GM13976 (cell line): ENCODE measurements around the gene YY1.

Experiments used
- DNase-seq: peaks from one replicate; pipeline ENCODE4 v3.0.0; 2012; ENCODE audit warnings: low spot score
- in situ Hi-C: fragments of 300-500 bp; cut with MboI; formaldehyde crosslinking; loops from one replicate; pipeline ENCODE4 v1.12.0; 2022; ENCODE audit warnings: low sequenced_read_pairs, mixed read lengths, inconsistent platforms; ENCODE audit not compliant: unreplicated experiment
- TF ChIP-seq, protein P1 (sequence below): IDR thresholded peaks from 2 replicates; pipeline ENCODE4 v1.5.1; 2012; ENCODE audit warnings: borderline replicate concordance, mild to moderate bottlenecking; ENCODE audit not compliant: insufficient read depth; ENCODE audit errors: extremely low read depth, missing control alignments, control extremely low read depth

Gene YY1

DNA sequence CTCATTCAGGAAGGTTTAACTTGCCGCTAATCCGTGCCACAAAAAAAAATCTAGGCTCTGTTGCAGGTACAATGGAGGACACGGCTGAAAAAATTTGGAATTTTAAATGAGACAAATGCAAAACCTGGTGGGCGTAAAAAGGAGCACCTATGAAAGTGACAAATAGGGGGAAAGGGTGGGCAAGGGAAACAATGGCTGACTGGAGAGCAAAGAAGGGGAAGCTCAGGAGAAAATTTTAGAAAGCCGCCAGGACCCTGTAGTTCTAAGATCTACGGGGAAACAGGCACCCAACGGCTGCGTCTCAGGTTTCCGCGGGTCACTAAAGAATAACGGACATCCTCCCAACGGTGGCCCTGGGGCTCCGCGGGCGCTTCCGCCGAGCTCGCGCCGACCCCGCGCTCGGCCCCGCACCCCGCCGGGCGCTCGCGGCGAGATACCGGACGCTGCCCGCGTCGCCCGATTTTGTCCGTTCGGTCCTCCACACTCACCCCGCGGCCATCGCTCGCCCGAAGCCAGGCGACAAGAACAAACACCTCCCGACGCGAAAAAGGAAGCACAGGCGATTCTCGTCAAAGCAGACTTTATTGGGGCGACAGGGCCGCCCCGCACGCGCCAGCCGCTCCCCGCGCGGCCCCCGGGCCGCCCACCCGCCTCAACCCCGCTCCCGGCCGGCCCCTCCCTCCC lies 1.1 kb upstream of the YY1 start:
- in situ Hi-C loops, result no loop called here
- TF ChIP-seq, protein P1, sequence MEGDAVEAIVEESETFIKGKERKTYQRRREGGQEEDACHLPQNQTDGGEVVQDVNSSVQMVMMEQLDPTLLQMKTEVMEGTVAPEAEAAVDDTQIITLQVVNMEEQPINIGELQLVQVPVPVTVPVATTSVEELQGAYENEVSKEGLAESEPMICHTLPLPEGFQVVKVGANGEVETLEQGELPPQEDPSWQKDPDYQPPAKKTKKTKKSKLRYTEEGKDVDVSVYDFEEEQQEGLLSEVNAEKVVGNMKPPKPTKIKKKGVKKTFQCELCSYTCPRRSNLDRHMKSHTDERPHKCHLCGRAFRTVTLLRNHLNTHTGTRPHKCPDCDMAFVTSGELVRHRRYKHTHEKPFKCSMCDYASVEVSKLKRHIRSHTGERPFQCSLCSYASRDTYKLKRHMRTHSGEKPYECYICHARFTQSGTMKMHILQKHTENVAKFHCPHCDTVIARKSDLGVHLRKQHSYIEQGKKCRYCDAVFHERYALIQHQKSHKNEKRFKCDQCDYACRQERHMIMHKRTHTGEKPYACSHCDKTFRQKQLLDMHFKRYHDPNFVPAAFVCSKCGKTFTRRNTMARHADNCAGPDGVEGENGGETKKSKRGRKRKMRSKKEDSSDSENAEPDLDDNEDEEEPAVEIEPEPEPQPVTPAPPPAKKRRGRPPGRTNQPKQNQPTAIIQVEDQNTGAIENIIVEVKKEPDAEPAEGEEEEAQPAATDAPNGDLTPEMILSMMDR, result no peak
- peak; percentile 67 for DNase-seq

DNA sequence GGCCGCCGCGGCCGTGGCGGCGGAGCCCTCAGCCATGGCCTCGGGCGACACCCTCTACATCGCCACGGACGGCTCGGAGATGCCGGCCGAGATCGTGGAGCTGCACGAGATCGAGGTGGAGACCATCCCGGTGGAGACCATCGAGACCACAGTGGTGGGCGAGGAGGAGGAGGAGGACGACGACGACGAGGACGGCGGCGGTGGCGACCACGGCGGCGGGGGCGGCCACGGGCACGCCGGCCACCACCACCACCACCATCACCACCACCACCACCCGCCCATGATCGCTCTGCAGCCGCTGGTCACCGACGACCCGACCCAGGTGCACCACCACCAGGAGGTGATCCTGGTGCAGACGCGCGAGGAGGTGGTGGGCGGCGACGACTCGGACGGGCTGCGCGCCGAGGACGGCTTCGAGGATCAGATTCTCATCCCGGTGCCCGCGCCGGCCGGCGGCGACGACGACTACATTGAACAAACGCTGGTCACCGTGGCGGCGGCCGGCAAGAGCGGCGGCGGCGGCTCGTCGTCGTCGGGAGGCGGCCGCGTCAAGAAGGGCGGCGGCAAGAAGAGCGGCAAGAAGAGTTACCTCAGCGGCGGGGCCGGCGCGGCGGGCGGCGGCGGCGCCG lies 381 bp downstream of the YY1 start:
- in situ Hi-C loops, result no loop called here
- no peak for DNase-seq
- TF ChIP-seq, protein P1, result no peak

DNA sequence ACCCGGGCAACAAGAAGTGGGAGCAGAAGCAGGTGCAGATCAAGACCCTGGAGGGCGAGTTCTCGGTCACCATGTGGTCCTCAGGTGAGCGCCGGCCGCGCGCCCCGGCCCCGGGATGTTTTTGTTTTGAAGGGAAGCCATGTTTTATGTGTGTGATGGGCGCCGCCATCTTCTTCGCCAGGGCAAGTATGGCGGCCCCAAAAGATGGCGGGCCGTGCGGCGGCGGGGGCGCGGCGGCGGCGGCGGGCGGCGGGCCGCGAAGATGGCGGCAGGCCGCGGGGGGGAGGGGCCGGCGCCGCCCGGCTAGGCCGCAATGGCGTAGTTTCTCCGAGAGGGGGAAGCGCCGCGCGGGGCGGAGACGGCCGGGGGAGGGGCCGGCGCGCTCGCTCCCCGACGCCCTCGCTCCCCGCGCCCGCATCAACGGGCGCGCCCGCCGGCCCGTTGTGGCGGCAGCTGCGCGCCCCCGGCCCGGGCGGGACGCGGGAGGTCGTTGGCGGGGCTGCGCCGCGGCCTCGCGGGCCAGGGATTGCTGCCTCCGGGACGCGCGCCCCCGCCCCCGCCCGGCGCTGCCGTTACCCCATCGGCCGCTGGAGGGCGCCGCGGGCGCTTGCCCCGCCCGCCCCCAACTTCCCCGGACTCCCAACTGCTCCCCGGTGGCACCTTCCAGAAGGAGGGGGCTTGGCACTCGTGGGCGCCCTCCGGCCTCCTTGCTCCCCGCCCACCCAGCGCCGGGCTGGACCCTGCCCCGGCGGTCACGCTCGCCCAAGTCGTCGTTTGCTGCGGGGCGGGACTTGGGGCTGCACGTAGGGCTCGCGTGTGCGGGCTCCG lies 1.1 kb downstream of the YY1 start:
- DNase-seq, result peak; percentile 90
- TF ChIP-seq, protein P1, result peak; percentile 78

DNA sequence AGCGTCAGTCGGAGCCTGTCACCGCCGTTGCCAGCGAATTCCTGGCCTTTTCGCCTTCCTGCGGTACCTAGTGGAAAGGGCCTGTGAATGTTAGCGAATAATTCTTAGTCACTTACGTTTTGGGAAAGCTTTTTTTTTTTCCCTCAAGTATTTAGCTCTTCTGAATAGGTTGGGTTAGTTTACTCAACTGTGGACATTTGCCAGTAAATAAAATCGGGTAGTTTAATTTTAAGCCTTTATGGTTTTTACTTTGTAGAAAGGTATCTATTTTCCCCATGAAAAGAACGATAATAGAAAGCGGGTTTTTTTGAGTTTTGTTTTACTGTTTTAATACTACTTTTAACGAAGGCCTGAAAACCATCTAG lies 1.7 kb downstream of the YY1 start:
- TF ChIP-seq, protein P1, result no peak
- in situ Hi-C loops, result no loop called here
- DNase-seq, result no peak

More for the DNA sequence above, 1.1 kb downstream of the YY1 start:
- in situ Hi-C loops, result no loop called here

DNA sequence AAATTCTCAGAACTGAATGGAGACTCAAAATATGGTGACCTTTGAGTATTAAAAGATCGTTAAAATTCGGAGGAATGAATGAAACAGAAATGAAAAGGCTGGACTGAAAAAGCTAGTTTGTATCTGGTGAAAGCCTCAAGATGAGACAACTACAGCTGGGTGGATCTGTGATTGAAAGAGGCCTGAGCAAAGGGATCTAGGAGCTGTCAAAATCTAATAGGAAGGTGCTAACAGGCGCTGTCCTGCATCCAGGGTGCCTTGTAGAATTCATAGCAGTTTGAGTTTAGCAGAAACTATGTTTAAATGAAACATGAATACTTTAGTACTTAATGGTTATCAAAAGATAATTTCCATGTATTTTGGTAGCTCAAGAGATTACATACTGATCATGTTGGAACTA lies 2.3 kb downstream of the YY1 start:
- no peak for DNase-seq

DNA sequence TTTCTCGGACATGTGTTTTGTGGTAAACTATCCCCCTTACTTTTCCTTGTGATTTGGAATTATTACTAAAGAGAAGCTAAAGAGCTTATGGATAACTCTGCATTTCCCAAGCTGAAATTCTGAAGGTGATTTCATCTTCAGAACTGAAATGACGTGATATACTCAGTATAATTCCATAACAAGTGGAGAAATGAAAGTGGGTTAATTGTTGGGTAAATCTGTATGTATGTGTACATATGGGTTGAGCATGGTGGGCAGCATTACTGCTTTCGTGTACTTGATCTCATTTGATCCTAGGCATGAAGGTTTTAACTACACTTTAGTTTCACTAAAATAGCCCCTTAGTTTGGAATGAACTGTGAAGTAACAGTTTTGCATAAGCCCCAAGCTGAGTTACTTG lies 4.1 kb downstream of the YY1 start:
- DNase-seq, result no peak
- TF ChIP-seq, protein P1, result no peak
- in situ Hi-C loops, result no loop called here

More for the DNA sequence above, 2.3 kb downstream of the YY1 start:
- TF ChIP-seq, protein P1, result no peak
- in situ Hi-C loops, result no loop called here
